Fibroblast of pulmonary artery (primary cell): ENCODE results near the gene DNAAF5.

Experiments used
- DNase-seq: peaks from one replicate; pipeline ENCODE4 v3.0.0-alpha.2; 2010; ENCODE audit warnings: low read depth
- H3K4me3 ChIP-seq: replicated peaks from 2 replicates; pipeline ENCODE4 v1.5.1; 2011; ENCODE audit warnings: low read depth, mild to moderate bottlenecking, control low read depth, low read length, moderate library complexity
- TF ChIP-seq, protein P1 (sequence below): IDR thresholded peaks from 2 replicates; pipeline ENCODE4 v1.5.1; 2011; ENCODE audit warnings: mild to moderate bottlenecking, control low read depth, low read length, inconsistent platforms; ENCODE audit errors: missing control alignments

Gene DNAAF5

DNA sequence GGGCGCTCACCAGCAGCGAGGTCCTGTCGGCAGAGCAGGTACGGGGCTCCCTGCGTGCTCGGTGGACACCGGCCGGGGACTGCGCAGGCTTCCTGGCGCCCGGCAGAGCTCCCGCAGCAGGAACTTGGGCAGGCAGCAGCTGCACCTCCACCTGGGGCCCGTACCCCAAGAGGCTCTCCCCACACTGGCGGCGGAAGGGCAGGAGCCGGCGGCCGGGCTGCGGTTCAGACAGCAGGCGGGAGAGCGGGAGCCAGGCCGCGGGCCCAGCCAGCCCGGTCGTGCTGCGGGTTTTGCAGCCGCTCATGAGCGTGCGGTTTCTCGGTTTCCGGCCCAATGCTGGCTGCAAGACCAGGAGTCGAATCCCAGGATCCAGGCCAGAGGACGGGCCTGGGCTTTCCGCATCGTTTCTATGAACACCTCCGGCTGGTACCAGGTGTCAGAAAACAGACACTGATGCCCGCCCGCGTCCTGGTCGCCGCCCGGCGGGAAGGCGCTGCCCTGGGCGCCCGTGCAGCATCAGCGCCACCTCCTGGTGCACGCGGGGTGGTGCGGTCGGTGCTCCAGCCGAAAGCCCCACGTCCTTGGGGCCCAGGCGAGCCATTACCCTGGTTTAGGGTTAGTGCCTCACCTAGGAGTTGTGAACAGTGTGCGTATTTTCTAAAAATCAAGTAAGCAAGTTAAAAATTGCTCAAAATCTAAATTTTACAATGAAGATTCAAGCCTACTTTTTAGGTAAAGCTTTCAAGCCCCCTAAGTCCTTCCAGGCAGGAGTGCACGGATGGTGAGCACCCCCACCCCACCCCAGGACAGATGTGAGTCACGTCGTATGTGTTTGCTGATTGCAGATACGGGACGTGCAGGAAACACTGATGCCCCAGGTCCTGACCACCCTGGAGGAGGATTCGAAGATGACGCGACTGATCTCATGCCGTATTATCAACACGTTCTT is 47.9 kb downstream of the DNAAF5 start:
- no peak overlapping the region for H3K4me3 ChIP-seq
- peak; percentile 41 for DNase-seq
- TF ChIP-seq, protein P1, sequence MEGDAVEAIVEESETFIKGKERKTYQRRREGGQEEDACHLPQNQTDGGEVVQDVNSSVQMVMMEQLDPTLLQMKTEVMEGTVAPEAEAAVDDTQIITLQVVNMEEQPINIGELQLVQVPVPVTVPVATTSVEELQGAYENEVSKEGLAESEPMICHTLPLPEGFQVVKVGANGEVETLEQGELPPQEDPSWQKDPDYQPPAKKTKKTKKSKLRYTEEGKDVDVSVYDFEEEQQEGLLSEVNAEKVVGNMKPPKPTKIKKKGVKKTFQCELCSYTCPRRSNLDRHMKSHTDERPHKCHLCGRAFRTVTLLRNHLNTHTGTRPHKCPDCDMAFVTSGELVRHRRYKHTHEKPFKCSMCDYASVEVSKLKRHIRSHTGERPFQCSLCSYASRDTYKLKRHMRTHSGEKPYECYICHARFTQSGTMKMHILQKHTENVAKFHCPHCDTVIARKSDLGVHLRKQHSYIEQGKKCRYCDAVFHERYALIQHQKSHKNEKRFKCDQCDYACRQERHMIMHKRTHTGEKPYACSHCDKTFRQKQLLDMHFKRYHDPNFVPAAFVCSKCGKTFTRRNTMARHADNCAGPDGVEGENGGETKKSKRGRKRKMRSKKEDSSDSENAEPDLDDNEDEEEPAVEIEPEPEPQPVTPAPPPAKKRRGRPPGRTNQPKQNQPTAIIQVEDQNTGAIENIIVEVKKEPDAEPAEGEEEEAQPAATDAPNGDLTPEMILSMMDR: peak; percentile 57

DNA sequence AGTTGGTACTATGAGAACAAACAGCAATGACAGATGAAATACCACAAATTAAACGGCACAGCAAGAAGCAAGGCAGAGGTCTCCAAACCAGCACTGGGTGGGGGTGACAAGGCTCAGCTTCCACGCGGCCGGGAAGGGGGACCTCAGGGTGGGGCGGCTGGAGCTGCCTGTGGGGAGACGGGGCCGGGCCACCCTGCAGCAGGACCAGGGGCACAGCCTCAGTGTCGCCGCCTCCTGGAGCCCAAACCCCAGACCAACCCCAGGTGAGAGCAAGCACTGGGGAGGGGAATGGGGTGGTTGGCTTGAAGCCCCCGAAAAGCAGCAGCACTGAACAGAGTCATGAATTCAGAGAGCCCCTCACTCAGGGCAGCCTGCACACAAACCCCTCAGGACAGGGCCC is 49.9 kb downstream of the DNAAF5 start:
- H3K4me3 ChIP-seq: no peak overlapping the region
- DNase-seq: no peak
- TF ChIP-seq, protein P1: no peak

DNA sequence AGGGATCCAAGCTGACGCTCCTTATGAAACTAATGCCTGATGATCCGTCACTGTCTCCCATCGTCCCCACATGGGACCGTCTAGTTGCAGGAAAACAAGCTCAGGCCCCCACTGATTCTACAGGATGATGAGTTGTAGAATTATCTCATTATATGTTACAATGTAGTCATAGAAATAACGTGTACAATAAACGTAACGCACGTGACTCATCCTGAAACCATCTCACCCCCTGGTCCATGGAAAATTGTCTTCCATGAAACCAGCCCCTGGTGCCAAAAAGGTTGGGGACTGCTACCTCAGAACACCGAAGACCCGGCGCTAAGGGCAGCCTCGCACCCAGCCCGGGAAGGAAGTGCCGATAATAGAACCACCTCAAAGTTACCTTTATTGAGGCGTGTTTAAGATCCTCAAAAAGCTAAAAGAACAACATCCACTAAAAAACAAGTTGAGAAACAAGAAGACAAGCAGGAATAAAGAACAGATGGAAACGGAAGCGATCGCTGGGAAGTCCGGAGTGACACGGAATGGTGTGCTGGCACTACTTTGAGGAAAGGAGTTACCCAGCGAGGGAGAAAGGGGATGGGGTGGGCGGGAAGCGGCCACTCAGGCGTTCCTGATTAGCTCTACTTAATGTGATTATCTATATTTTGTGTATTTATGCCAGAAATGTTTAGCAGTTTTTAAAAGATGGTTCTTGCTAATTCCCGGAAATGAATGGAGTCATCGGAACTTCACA is 50.7 kb downstream of the DNAAF5 start:
- DNase-seq: no peak
- TF ChIP-seq, protein P1: no peak
- no peak overlapping the region for H3K4me3 ChIP-seq

DNA sequence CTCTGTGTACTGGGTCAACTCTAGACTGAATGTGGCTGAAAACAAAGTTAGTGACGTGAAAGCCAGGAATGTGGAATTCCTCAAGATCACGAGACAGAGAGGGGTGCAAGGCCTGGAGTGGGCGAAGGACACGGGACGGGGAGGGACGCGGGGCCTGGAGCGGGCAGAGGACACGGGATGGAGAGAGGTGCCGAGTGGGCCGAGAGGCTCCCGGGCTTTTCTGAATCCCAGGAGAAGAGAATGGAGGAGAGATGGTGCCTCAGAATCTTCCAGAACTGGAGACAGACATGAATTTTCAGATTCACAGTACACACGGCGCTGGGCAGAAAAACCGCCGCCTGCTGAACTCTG is 51.2 kb downstream of the DNAAF5 start:
- no peak overlapping the region for H3K4me3 ChIP-seq
- TF ChIP-seq, protein P1: no peak
- DNase-seq: no peak

DNA sequence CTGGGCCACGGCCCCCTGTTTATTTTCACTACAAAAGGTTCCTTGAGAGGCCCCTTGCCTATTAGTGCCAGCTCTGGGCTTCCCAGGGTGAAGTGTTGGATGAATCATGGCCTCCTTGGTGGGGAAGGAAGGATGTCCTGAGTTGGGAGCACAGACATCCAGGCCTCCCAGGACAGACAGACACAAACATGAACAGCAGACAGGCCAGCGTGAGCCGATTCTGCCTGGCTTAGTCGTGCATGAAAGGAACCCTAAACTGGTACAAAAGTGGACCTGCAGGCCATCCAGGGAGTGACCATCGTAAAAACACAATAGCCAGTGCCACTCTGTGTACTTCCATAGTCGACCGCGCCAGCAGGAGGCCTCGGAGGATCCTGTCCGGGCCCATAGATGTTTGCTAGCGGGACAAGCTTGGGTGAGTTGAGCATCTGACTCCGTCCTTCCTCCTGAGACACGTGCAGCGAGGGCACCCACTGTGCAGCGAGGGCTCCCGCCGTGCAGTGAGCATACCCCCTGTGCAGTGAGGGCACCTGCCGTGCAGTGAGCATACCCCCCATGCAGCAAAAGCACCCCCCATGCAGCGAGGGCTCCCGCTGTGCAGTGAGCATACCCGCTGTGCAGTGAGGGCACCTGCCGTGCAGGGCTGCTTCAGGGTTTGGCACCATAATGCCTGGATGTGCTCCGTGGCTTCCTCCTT is 51.9 kb downstream of the DNAAF5 start:
- TF ChIP-seq, protein P1: no peak
- DNase-seq: no peak
- H3K4me3 ChIP-seq: no peak overlapping the region

DNA sequence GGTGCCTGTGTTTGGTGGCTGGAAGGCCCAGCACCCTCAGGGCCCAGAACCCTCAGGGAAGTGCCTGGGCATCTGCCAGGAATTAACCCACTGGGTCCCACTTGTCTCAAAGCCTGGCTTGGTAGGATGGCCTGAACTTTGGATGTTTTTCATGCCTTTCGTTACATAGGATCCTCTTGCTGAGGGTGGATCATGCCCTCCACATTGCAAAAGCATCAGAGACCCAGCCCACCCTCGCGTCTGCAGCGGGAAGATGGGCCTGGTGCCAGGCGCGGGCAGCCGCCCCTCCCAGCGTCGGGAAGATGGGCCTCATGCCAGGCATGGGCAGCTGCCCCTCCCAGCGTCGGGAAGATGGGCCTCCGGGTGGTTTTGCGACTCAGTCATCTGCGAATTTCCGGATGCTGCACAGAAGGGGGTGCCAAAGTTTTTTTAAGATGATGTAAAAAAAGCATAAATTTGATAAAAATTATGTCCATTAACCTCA is 52.5 kb downstream of the DNAAF5 start:
- no peak overlapping the region for H3K4me3 ChIP-seq
- DNase-seq: no peak
- TF ChIP-seq, protein P1: no peak
